Measurements from ENCODE around the gene CKAP2.

The CKAP2 gene

DNA sequence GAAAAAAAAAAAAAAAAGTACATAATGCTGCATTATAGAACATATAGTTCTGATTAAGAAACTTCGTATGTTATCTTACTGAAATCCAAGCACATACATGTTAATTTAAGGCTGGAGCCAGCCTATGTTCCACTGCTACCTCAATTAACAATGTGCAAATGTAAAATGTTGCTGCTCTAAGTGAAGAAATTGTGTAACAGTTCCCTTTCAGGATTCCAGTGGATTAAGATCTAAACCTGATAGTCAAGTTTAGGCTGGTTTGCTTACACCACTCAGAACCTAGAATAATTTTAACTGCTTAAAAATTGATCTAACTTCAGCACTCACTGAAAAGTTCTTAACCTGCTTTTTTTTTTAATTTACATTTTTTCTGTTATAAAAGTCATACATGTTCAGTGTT lies 9.0 kb upstream of the CKAP2 start:
- H3K36me3 Mint-ChIP-seq = peaks cover 10% of the 10 kb centered on the region
- H3K27ac Mint-ChIP-seq = no peak overlapping the region
- peaks cover 25% of the 10 kb centered on the region for H3K4me1 Mint-ChIP-seq
- no peaks in the 10 kb centered on the region for H3K9me3 Mint-ChIP-seq
- no peak for DNase-seq
- H3K27me3 Mint-ChIP-seq = no peaks in the 10 kb centered on the region
- no peak overlapping the region for H3K4me3 Mint-ChIP-seq
- CTCF ChIA-PET = interaction anchor here (0.7 kb wide), 1 partner anchor 15 kb away, joined by 3 read pairs; no protein-coding TSS in a partner anchor

DNA sequence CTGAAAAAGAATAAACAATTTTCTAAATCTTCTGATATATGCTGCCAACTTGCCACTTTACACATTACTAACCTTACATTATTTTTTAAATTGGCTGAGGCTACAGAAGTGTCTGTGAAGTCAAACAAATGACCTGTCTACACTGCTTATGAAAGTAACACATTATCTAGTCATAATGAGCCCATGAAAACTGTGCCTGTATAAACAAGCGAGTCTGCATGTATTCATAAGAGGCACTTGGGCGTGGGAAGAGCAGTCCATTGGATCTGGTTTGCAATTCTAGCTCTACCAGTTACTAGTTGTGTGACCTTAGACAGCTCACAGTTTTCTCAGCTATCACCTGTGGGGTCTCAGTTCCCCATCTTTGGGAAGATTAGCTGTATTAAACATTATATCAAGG lies 7.9 kb upstream of the CKAP2 start:
- H3K4me1 Mint-ChIP-seq = peaks cover 27% of the 10 kb centered on the region

DNA sequence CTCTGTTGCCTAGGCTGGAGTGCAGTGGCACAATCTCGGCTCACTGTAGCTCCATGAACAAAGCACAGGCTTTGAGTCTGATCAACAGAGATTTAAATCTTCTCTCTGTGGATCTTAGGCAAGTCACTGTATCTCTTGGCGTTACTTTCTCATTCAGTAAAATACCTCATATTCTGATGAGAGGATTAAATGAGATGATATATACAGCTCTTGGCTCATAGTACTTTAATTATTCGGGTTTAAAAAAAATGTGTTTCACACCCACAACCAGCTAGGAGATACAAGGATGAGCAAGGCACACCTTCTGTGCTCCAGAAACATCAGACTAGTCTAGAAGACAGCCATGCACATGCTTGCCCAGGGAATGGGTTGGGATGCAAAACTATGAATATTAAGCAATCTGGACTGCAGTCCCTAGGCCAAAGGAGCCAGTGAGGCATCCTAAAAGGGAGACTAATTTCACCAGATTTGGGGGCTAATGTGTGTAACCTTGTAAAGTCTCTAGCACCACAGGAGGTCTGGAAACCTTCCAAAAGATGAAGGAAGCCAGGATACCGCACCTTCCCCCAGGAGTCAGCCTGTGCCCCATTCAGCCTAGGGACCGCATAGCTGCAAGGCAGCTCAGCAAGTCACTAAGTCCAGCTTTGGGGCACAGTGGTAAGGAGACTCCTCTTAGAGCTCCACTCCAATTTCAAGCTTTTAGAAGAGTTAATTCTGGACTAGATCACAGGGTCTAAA lies 7.3 kb upstream of the CKAP2 start:
- Mint-ChIP-seq H3K27me3 (no peaks in the 10 kb centered on the region), H3K36me3 (peaks cover 10% of the 10 kb centered on the region), H3K4me3 (no peak overlapping the region), H3K27ac (no peak overlapping the region), H3K4me1 (peaks cover 29% of the 10 kb centered on the region), H3K9me3 (no peaks in the 10 kb centered on the region)
- DNase-seq = no peak
- CTCF ChIA-PET = interaction anchor here (0.6 to 1.0 kb wide), 2 partner anchors 24 to 552 kb away, joined by 3 read pairs; no protein-coding TSS in a partner anchor

More for the DNA sequence above, 7.9 kb upstream of the CKAP2 start:
- CTCF ChIA-PET = interaction anchor here (0.6 to 1.0 kb wide), 2 partner anchors 24 to 552 kb away, joined by 3 read pairs; no protein-coding TSS in a partner anchor
- Mint-ChIP-seq H3K27ac (no peak overlapping the region), H3K27me3 (no peaks in the 10 kb centered on the region), H3K9me3 (no peaks in the 10 kb centered on the region), H3K4me3 (no peak overlapping the region), H3K36me3 (peaks cover 10% of the 10 kb centered on the region)
- no peak for DNase-seq

DNA sequence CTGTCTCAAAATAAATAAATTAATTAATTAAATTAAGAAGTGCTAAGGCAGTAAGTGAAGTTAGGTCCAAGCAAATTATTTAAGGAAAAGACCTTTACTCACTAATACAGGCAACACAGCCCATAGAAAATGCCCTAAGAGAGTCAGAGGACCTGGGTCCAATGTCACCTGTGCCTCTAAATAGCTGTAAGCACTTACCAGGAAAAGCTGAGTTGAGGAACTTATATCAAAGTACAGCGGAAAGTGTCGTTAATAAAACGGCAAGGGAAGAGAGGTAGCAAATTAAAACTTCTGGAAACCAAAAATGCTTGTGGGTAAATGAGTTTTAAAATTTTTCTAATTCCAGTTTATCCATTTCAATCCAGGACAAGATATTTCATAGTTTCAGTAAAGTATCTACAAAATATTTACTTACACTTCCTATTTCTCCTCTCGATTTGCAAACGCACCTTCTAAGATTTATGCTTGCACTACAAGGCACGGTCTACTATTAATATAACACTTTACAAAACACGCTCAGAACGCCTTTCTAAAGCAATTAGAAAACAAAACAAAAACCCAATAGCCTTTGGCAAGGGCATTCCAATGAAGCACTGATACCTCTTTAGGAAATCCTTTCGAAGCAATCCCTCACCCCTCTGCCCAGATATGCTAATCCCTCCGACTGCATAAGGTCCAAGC lies 5.8 kb upstream of the CKAP2 start:
- CTCF ChIA-PET = interaction anchor here (0.9 to 2.1 kb wide), 8 partner anchors 18 to 577 kb away, joined by 3 to 7 read pairs (median 5); no protein-coding TSS in a partner anchor
- no peak for DNase-seq
- Mint-ChIP-seq H3K4me3 (peak overlapping the region; percentile 94), H3K36me3 (peaks cover 8% of the 10 kb centered on the region), H3K9me3 (no peaks in the 10 kb centered on the region), H3K27me3 (peaks cover 4% of the 10 kb centered on the region), H3K27ac (peak overlapping the region; percentile 87), H3K4me1 (peaks cover 43% of the 10 kb centered on the region)

DNA sequence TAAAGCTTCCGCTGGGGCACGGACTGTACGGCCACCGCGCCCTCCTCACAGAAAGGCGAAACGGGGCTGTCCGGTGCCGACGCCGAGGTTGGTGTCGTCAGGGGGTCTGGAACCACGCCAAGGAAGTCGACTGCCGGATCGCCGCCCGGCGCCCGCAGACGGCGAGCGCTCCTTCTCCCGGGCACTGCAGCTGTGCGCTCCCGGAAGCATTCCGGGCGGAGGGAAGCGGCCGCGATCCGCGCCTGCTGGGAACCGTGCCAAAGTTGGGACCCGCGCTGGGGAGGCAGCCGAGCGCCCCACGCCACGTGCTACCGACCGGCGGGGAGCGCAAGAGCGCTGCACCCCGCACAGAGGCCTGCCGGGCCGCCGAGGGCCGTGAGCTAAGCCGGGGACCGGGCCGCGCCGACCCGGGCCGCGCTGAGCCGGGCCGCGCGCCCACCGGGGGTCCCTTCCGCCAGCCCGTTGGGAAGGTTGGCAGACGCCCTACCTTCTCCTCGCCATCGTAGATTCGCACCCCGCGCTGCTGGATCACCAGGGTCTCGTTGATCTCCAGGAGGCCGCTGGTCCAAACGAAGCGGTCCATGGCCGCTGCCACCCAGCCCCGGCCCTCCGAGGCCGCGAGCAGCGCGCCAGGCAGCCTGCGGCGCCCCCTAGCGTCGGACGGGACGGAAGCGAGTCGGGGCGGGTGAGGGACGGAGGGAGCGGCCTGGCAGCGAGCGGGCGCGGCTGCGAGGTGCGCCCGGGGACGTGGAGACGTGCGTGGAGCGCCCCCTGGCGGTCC lies 5.1 kb upstream of the CKAP2 start, which contains the start of gene VPS36:
Gene VPS36, minus strand, starts transcription at position 623 of the 781 bp plus-strand sequence. Its CDS starts 40 bp downstream, at position 583.
- Mint-ChIP-seq H3K4me1 (peaks cover 50% of the 10 kb centered on the region), H3K27ac (peak within 1 kb of the TSS; percentile 87), H3K27me3 (peaks cover 6% of the 10 kb centered on the region), H3K9me3 (no peaks in the 10 kb centered on the region), H3K36me3 (peaks cover 8% of the 10 kb centered on the region), H3K4me3 (peak within 1 kb of the TSS; percentile 94)
- CTCF ChIA-PET = interaction anchor here (0.6 to 2.1 kb wide), 17 partner anchors 12 to 578 kb away, joined by 3 to 7 read pairs (median 3); no protein-coding TSS in a partner anchor
- peak; percentile 94 for DNase-seq

DNA sequence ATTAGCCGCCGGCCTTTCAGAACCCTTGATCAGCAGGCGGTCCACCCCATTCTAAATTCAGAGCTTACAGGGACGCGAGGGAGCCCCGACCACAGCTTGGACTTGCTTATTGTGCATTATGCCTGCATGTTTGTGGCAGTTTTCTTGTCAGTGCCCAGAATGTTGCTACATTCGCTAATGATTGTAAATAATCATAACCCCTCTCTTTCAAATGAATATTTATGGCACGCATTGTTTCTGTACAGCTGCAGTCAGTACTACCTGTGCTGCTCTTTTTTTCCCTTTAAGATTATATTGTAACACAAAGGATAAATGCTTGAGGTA lies 4.5 kb upstream of the CKAP2 start:
- H3K36me3 Mint-ChIP-seq = peaks cover 9% of the 10 kb centered on the region
- no peak for DNase-seq
- H3K9me3 Mint-ChIP-seq = no peaks in the 10 kb centered on the region
- H3K27ac Mint-ChIP-seq = peak overlapping the region; percentile 87
- H3K4me1 Mint-ChIP-seq = peaks cover 51% of the 10 kb centered on the region
- peaks cover 11% of the 10 kb centered on the region for H3K27me3 Mint-ChIP-seq
- CTCF ChIA-PET = interaction anchor here (0.6 to 2.1 kb wide), 16 partner anchors 11 to 525 kb away, joined by 3 to 7 read pairs (median 3); no protein-coding TSS in a partner anchor
- H3K4me3 Mint-ChIP-seq = peak overlapping the region; percentile 77

DNA sequence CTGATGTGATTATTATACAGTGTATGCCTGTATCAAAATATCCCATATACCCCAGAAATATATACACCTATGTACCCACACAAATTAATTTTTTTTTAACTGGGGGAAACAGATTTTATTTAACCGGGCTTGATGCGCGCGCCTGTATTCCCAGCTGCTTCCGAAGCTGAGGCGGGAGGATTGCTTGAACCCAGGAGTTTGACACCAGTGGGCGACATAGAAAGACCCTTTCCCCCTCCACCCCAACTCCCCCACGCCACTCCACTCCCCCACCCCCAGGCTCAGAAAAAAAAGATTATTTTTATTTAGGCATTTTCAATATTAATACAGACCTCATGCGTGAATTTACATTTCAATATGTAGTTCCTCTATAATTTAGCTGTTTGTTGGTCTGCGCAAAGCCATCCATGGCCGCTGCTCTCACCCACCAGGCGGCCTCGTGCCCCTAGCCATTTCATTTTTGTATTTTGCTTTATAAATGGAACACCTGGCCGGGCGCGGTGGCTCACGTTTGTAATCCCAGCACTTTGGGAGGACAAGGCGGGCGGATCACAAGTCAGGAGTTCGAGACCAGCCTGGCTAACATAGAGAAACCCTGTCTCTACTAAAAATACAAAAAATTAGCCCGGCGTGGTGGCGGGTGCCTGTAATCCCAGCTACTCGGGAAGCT lies 4.0 kb upstream of the CKAP2 start:
- peaks cover 54% of the 10 kb centered on the region for H3K4me1 Mint-ChIP-seq
- CTCF ChIA-PET = interaction anchor here (0.6 to 2.1 kb wide), 14 partner anchors 11 to 460 kb away, joined by 3 to 7 read pairs (median 4); no protein-coding TSS in a partner anchor
- peak overlapping the region; percentile 87 for H3K27ac Mint-ChIP-seq
- peaks cover 11% of the 10 kb centered on the region for H3K36me3 Mint-ChIP-seq
- no peak for DNase-seq
- H3K9me3 Mint-ChIP-seq = no peaks in the 10 kb centered on the region
- peak overlapping the region; percentile 77 for H3K4me3 Mint-ChIP-seq
- peaks cover 13% of the 10 kb centered on the region for H3K27me3 Mint-ChIP-seq

DNA sequence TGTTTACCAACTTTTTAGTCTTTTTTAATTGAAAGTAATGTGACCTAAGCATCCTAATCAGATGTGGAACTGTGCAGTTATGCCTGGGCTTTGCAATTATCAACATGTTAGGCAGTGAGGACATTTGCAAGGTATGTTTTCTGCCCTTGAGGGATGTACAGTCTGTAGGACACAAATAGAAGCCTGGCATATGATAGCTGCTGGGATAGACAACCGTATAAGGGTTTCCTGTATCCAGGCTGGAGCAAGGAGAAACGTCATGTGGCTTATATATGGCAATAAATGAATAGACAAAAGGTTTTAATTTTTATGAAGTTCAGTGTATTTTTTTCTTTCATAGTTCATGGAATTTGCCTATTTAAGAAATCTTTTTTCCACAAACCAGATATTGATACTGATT lies 2.8 kb upstream of the CKAP2 start:
- CTCF ChIA-PET = interaction anchor here (1.1 kb wide), 1 partner anchor 200 kb away, joined by 4 read pairs; the partner anchor contains the start of gene SUGT1

DNA sequence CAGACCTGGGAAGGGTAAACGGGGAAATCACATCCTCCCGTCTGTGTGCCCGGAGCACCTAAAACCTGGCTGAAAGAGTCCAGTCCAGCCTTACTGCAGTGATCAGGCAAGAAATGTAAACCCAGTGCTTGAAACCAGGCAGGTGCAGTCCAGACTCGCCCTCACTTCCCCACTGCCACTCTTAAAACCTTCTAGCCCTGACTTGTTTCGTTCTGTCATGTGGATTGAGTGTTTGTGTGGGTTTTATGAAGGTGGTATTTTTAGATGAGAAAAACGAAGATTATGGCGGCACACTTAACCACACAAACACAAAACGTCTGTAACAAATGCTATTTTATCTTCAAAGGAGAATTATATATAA lies 839 bp upstream of the CKAP2 start:
- CTCF ChIA-PET = no interaction called here
- H3K9me3 Mint-ChIP-seq = no peaks in the 10 kb centered on the region
- H3K27ac Mint-ChIP-seq = peak overlapping the region; percentile 100
- peaks cover 64% of the 10 kb centered on the region for H3K4me1 Mint-ChIP-seq
- peaks cover 25% of the 10 kb centered on the region for H3K36me3 Mint-ChIP-seq
- peak; percentile 37 for DNase-seq
- peak overlapping the region; percentile 76 for H3K4me3 Mint-ChIP-seq
- peaks cover 13% of the 10 kb centered on the region for H3K27me3 Mint-ChIP-seq

More for the DNA sequence above, 2.8 kb upstream of the CKAP2 start:
- no peak for DNase-seq
- peaks cover 18% of the 10 kb centered on the region for H3K36me3 Mint-ChIP-seq
- H3K9me3 Mint-ChIP-seq = no peaks in the 10 kb centered on the region
- H3K4me3 Mint-ChIP-seq = peak overlapping the region; percentile 1
- peaks cover 63% of the 10 kb centered on the region for H3K4me1 Mint-ChIP-seq
- peaks cover 13% of the 10 kb centered on the region for H3K27me3 Mint-ChIP-seq
- H3K27ac Mint-ChIP-seq = no peak overlapping the region

DNA sequence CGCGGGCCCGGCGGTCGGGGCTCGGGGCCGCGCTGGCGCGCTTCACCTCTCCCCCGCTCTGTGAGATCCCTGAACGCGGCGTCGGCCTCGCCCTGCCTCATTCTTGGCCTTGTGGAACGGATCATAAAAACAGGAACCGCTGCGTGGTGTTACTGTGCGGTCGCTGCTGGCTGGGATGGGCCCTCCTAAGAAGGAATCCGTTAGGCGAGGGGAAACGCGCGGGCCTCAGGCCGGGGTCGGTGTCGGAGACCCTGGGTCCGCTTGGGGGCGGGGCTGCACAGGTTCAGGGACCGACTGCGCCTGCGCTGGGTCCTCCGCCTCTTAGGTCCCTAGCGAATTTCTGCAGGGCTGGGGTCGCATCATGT lies 381 bp downstream of the CKAP2 start:
- peaks cover 70% of the 10 kb centered on the region for H3K4me1 Mint-ChIP-seq

DNA sequence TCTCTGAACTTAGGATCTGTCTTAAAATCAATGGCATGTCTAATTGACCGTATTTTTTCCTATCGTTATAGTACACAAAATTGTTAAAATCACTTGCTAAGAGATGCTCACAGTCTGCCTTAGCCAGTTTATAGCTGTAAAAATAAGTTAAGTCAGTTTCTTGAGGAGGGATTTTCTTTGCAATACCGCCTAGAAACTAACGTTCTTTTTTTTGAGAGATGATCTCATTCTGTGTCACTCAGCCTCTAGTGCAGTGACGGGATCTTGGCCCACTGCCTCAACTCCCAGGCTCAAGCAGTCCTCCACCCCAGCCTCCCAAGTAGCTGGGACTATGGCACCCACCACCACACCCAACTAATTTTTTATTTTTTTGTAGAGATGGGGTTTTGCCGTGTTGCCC lies 4.4 kb downstream of the CKAP2 start:
- Mint-ChIP-seq H3K27ac (no peak overlapping the region), H3K27me3 (peaks cover 8% of the 10 kb centered on the region), H3K4me3 (no peak overlapping the region), H3K9me3 (no peaks in the 10 kb centered on the region), H3K36me3 (peaks cover 54% of the 10 kb centered on the region), H3K4me1 (peaks cover 77% of the 10 kb centered on the region)
- CTCF ChIA-PET = no interaction called here
- no peak for DNase-seq

More for the DNA sequence above, 381 bp downstream of the CKAP2 start:
- DNase-seq = peak; percentile 86
- H3K27me3 Mint-ChIP-seq = peaks cover 13% of the 10 kb centered on the region
- H3K27ac Mint-ChIP-seq = peak overlapping the region; percentile 100
- no peaks in the 10 kb centered on the region for H3K9me3 Mint-ChIP-seq
- peaks cover 29% of the 10 kb centered on the region for H3K36me3 Mint-ChIP-seq
- CTCF ChIA-PET = interaction anchor here (1.3 kb wide), 1 partner anchor 9 kb away, joined by 3 read pairs; no protein-coding TSS in a partner anchor
- peak overlapping the region; percentile 76 for H3K4me3 Mint-ChIP-seq

DNA sequence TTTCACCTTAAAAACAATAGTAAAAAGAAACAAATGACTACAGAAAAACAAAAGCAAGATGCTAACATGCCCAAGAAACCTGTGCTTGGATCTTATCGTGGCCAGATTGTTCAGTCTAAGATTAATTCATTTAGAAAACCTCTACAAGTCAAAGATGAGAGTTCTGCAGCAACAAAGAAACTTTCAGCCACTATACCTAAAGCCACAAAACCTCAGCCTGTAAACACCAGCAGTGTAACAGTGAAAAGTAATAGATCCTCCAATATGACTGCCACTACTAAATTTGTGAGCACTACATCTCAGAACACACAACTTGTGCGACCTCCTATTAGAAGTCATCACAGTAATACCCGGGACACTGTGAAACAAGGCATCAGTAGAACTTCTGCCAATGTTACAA lies 6.0 kb downstream of the CKAP2 start:
- H3K4me1 Mint-ChIP-seq = peaks cover 68% of the 10 kb centered on the region
- H3K36me3 Mint-ChIP-seq = peaks cover 61% of the 10 kb centered on the region
- H3K27ac Mint-ChIP-seq = peak overlapping the region; percentile 83
- H3K4me3 Mint-ChIP-seq = no peak overlapping the region
- H3K27me3 Mint-ChIP-seq = no peaks in the 10 kb centered on the region
- H3K9me3 Mint-ChIP-seq = no peaks in the 10 kb centered on the region
- DNase-seq = peak; percentile 32
- CTCF ChIA-PET = interaction anchor here (2.0 kb wide), 1 partner anchor 10 kb away, joined by 6 read pairs; the partner anchor contains the start of gene VPS36

DNA sequence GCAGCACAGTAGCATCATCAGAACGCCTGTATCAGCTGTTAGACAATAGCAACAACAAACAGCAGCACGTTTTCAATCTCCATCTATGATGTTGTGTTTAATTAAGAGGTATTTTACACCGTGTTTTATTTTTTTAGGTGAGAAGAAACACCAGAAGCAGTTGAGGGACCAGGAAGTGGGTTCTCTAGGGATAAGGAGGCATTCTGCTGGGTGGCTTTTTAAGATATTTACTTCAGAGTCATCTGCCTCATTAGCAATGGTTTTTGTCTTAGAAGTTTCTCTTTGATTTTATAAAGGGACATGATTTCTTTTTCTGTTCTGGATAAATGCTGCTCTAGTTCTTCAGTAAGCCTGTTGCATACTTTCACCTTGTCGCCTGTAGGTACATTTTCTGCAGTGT lies 8.2 kb downstream of the CKAP2 start:
- Mint-ChIP-seq H3K36me3 (peaks cover 63% of the 10 kb centered on the region), H3K9me3 (no peaks in the 10 kb centered on the region), H3K27me3 (no peaks in the 10 kb centered on the region), H3K4me1 (peaks cover 47% of the 10 kb centered on the region), H3K4me3 (no peak overlapping the region), H3K27ac (peak overlapping the region; percentile 43)
- CTCF ChIA-PET = interaction anchor here (2.9 kb wide), 1 partner anchor 13 kb away, joined by 7 read pairs; the partner anchor contains the start of gene VPS36
- DNase-seq = no peak

All from activated naive CD4-positive, alpha-beta T cell treated with anti-CD3 and anti-CD28 coated beads, Interleukin-2, amount 10 ng/mL, durations not matched to agents 7 days and 5 days (primary cell).